ENCODE data around the gene PHIP. TPM values are rescaled to one million over a fixed set of nuclear protein-coding genes. Genes with fewer than 3 reads are reported as not detected.

PHIP gene
- total and polyA plus RNA-seq, 9 of the 15 experiments (the other 6 are each of a cell fraction or from before 2014, with no cell fraction given), result 8.1 to 36.3 (median 16.5) TPM

DNA sequence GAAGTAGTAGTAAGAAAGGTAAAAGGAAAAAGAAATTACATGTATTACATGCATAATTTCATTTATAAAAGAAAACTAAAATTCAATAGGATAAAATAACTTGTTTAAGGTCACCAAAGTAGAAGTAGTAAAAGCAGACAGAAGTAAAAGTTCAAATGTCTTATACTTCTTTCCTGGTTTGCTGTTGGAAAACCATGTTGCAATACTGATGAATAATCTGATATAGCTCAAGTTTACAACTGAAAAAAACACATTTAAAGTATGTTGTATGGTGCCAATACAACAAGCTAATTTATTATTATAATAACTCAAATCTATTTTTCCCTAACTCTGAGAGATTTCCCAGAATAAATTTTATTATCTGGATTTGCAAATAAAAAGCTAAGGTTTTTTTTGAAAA lies 78.3 kb downstream of the PHIP start (continued):
- TF ChIP-seq, protein P1, sequence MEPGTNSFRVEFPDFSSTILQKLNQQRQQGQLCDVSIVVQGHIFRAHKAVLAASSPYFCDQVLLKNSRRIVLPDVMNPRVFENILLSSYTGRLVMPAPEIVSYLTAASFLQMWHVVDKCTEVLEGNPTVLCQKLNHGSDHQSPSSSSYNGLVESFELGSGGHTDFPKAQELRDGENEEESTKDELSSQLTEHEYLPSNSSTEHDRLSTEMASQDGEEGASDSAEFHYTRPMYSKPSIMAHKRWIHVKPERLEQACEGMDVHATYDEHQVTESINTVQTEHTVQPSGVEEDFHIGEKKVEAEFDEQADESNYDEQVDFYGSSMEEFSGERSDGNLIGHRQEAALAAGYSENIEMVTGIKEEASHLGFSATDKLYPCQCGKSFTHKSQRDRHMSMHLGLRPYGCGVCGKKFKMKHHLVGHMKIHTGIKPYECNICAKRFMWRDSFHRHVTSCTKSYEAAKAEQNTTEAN (CRISPR knock-in tag; IDR thresholded peaks at IDR 0.05), result no peak
- no peak for TF ChIP-seq ZNF316 (IDR thresholded peaks at IDR 0.05)
- TF ChIP-seq NCOR1 (IDR thresholded peaks at IDR 0.05), result no peak
- TF ChIP-seq NFE2 (IDR thresholded peaks at IDR 0.05; ENCODE audit: low read depth), result no peak
- TF ChIP-seq NBN (IDR thresholded peaks at IDR 0.05; ENCODE audit: low read depth), result no peak

DNA sequence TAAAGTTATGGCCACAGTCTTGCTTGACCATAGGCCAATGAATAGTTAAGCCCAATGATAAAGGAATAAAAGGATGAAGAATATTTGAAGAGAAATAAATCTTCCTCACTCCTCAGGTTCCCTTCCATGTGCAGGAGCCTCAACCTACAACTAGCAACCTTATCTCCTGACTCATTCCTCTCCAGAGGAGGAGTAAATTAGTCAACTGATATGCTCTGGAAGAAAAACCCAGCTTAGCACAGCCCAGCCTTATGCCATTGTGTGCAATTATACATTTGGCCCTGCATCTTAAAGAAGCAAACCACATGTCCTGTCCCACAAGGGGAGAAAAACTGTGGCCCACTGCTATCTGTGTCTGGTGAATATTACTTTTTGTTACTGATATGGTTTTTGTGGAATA lies 82.1 kb downstream of the PHIP start:
- no peak overlapping the region for H3K9ac ChIP-seq (ENCODE audit: insufficient read depth in 1 of 2, low read depth in 2 of 2, low read length in 2 of 2)
- no peaks in the 10 kb centered on the region for H3K9me3 ChIP-seq (replicated peaks; ENCODE audit: control insufficient read depth, insufficient read depth, low read depth, low read length)
- H3K9me1 ChIP-seq (ENCODE audit: control insufficient read depth, insufficient read depth, low read length), result no peaks in the 10 kb centered on the region
- H3K36me3 ChIP-seq (ENCODE audit: control insufficient read depth, insufficient read depth, low read length), result peaks cover 88% of the 10 kb centered on the region
- FAIRE-seq, result no peak
- in situ Hi-C loops (cut with MboI) (no loop called here), intact Hi-C loops (cut with micrococcal nuclease) (no loop called here)
- CTCF ChIA-PET (ENCODE audit: low intra/inter-chr PET ratio), result no interaction called here
- H3K27ac ChIP-seq (ENCODE audit: extremely low read depth, low read depth, low read length), result no peak overlapping the region
- H3K4me1 ChIP-seq (replicated peaks in 1 of 2; ENCODE audit: control insufficient read depth in 2 of 2, insufficient read depth in 2 of 2, low read length in 2 of 2), result no peaks in the 10 kb centered on the region
- no peak overlapping the region for H2AFZ ChIP-seq (ENCODE audit: low read depth, low read length)
- H4K20me1 ChIP-seq (replicated peaks; ENCODE audit: control insufficient read depth, insufficient read depth, low read length), result no peaks in the 10 kb centered on the region
- DNase-seq (ENCODE audit: extremely low read depth in 1 of 4, low spot score in 3 of 4), result peak in 1 of 4 experiments; percentile 5
- POLR2A ChIA-PET, result no interaction called here
- H3K4me2 ChIP-seq (ENCODE audit: insufficient read depth, low read length), result no peak overlapping the region
- H3K79me2 ChIP-seq (ENCODE audit: control insufficient read depth, insufficient read depth, low read length), result no peaks in the 10 kb centered on the region
- H3K4me3 ChIP-seq, result no peak overlapping the region
- BruUV-seq (replicated peaks), result no TSS peak
- peak; percentile 49; the same call in 1 of the 3 replicates for ATAC-seq
- no peaks in the 10 kb centered on the region for H3K27me3 ChIP-seq (ENCODE audit: control insufficient read depth in 2 of 2, insufficient read depth in 2 of 2, low read length in 2 of 2)
- TF ChIP-seq CBFA2T3 (IDR thresholded peaks at IDR 0.05), result no peak
- no peak for TF ChIP-seq ZNF695 (CRISPR knock-in tag; IDR thresholded peaks at IDR 0.05)
- TF ChIP-seq, protein P2, sequence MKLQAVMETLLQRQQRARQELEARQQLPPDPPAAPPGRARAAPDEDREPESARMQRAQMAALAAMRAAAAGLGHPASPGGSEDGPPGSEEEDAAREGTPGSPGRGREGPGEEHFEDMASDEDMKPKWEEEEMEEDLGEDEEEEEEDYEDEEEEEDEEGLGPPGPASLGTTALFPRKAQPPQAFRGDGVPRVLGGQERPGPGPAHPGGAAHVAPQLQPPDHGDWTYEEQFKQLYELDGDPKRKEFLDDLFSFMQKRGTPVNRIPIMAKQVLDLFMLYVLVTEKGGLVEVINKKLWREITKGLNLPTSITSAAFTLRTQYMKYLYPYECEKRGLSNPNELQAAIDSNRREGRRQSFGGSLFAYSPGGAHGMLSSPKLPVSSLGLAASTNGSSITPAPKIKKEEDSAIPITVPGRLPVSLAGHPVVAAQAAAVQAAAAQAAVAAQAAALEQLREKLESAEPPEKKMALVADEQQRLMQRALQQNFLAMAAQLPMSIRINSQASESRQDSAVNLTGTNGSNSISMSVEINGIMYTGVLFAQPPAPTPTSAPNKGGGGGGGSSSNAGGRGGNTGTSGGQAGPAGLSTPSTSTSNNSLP (IDR thresholded peaks at IDR 0.05; ENCODE audit: borderline replicate concordance, low read depth, low read length), result no peak
- no peak for TF ChIP-seq TEAD4 (IDR thresholded peaks at IDR 0.05; ENCODE audit: low read length)
- TF ChIP-seq TEAD4 (CRISPR knock-in tag; IDR thresholded peaks at IDR 0.05; ENCODE audit: borderline replicate concordance), result no peak
- no peak for TF ChIP-seq SRSF9 (IDR thresholded peaks at IDR 0.05; ENCODE audit: borderline replicate concordance, low read depth, low read length)
- no peak for TF ChIP-seq MYBL2 (IDR thresholded peaks at IDR 0.05; ENCODE audit: low read depth)
- no peak for TF ChIP-seq MYBL2 (CRISPR knock-in tag; IDR thresholded peaks at IDR 0.05; ENCODE audit: borderline replicate concordance)
- TF ChIP-seq NFE2L1 (tag; IDR thresholded peaks at IDR 0.05; ENCODE audit: borderline replicate concordance, low read depth), result no peak
- no peak for TF ChIP-seq ZNF644 (tag; IDR thresholded peaks at IDR 0.05; ENCODE audit: low read depth)
- TF ChIP-seq, protein P3, sequence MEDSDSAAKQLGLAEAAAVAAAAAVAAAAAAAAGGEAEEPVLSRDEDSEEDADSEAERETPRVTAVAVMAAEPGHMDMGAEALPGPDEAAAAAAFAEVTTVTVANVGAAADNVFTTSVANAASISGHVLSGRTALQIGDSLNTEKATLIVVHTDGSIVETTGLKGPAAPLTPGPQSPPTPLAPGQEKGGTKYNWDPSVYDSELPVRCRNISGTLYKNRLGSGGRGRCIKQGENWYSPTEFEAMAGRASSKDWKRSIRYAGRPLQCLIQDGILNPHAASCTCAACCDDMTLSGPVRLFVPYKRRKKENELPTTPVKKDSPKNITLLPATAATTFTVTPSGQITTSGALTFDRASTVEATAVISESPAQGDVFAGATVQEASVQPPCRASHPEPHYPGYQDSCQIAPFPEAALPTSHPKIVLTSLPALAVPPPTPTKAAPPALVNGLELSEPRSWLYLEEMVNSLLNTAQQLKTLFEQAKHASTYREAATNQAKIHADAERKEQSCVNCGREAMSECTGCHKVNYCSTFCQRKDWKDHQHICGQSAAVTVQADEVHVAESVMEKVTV (CRISPR knock-in tag; IDR thresholded peaks at IDR 0.05), result no peak

All from K562 (cell line).